Measurements from ENCODE around the gene ABCA2.

DNA sequence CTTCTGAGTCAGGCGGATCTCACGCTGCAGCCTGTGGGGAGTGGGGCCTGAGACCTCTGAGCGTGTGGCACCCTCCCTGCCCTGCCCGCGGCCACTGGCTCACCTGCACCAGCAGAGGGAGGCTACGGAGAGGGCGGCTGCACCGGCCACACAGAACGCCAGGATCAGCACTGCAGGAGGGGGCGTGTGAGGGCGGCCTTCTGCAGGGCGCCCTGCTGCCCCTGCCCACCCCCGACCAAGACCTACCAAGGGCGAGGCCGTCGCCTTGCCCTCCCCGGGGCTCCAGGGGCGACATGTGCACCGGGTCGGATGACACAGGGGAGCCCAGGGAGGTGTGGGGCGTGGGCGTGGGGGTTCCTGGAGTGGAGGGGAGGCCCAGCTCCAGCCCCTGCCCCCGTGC, 12.5 kb upstream of the ABCA2 start:
- TF ChIP-seq ZNF232 (CRISPR knock-in tag; IDR thresholded peaks at IDR 0.05) (no peak), CTCF (IDR thresholded peaks at IDR 0.05) (no peak), ETV6 (CRISPR knock-in tag; IDR thresholded peaks at IDR 0.05) (no peak), USF2 (CRISPR knock-in tag; IDR thresholded peaks at IDR 0.05) (no peak), IRF1 (CRISPR knock-in tag; IDR thresholded peaks at IDR 0.05) (no peak), NR3C1 (CRISPR knock-in tag; conservative IDR thresholded peaks at IDR 0.05; ENCODE audit: low read depth) (no peak), STAT6 (CRISPR knock-in tag; conservative IDR thresholded peaks at IDR 0.05; ENCODE audit: low read depth) (no peak), FOXP1 (CRISPR knock-in tag; IDR thresholded peaks at IDR 0.05; ENCODE audit: borderline replicate concordance) (no peak), ELF4 (CRISPR knock-in tag; IDR thresholded peaks at IDR 0.05; ENCODE audit: low read depth) (no peak), TEAD4 (CRISPR knock-in tag; IDR thresholded peaks at IDR 0.05) (no peak)
- TF ChIP-seq, protein P1, sequence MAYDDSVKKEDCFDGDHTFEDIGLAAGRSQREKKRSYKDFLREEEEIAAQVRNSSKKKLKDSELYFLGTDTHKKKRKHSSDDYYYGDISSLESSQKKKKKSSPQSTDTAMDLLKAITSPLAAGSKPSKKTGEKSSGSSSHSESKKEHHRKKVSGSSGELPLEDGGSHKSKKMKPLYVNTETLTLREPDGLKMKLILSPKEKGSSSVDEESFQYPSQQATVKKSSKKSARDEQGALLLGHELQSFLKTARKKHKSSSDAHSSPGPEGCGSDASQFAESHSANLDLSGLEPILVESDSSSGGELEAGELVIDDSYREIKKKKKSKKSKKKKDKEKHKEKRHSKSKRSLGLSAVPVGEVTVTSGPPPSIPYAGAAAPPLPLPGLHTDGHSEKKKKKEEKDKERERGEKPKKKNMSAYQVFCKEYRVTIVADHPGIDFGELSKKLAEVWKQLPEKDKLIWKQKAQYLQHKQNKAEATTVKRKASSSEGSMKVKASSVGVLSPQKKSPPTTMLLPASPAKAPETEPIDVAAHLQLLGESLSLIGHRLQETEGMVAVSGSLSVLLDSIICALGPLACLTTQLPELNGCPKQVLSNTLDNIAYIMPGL (CRISPR knock-in tag; IDR thresholded peaks at IDR 0.05): no peak
- TF ChIP-seq, protein P2, sequence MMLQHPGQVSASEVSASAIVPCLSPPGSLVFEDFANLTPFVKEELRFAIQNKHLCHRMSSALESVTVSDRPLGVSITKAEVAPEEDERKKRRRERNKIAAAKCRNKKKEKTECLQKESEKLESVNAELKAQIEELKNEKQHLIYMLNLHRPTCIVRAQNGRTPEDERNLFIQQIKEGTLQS (CRISPR knock-in tag; conservative IDR thresholded peaks at IDR 0.05): no peak
- TF ChIP-seq, protein P3, sequence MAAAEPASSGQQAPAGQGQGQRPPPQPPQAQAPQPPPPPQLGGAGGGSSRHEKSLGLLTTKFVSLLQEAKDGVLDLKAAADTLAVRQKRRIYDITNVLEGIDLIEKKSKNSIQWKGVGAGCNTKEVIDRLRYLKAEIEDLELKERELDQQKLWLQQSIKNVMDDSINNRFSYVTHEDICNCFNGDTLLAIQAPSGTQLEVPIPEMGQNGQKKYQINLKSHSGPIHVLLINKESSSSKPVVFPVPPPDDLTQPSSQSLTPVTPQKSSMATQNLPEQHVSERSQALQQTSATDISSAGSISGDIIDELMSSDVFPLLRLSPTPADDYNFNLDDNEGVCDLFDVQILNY (CRISPR knock-in tag; IDR thresholded peaks at IDR 0.05): no peak
